HG03575 (cell line): ENCODE data around the gene MBOAT2.

Source experiments
- ATAC-seq: cut with Tn5 transposase; IDR thresholded peaks from one replicate; pipeline ENCODE4 v1.9.1; 2021; ENCODE audit not compliant: unreplicated experiment, insufficient number of reproducible peaks, low FRiP score; ENCODE audit errors: extremely low read depth

MBOAT2 gene

GRCh38 chr2:8851811-8852560, 151.5 kb downstream of the MBOAT2 start:
- no peak for ATAC-seq

- ATAC-seq = no peak
These were observed 152.5 kb downstream of the MBOAT2 start for GRCh38 chr2:8850845-8851487.

GRCh38 chr2:8849327-8849726, 154.2 kb downstream of the MBOAT2 start:
- no peak for ATAC-seq

DNA sequence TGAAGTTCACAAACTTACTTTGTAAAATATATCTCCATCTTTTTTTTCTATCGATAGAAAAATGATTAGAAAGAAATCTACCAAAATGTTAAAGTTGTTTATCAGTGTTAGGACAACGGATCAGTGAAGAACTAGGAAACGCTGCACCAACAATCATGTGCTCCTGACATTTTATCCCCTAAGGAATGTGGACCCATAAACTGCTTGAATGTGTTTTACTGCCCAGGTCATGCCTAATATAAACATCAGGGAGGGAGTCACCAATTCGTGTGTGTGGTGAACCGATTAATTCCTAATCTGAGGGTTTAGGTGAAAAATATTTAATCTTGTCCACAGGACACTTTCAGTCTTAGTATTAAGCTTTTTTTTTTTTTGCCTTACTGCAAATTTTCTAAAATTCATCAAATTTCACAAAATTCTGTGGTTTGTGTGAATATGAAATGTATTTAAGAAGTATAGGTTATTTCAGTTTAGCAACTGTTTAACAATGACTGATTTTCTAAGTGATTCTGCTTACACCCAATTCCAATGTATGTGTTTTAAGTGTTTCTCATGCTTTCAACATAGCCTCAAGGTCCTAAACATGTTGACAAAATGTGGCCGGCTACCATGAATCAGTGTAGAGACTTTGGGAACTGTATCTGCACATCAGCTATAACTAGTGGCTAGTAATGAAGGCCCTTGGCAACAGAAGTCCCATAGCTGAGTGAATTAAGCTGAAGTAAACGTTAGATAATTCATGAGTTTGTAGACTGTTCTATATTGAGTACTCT, 155.0 kb downstream of the MBOAT2 start:
- ATAC-seq = no peak

- ATAC-seq = no peak
These were observed 156.1 kb downstream of the MBOAT2 start for GRCh38 chr2:8847400-8847799.

GRCh38 chr2:8841932-8842331, 161.6 kb downstream of the MBOAT2 start:
- ATAC-seq = no peak

DNA sequence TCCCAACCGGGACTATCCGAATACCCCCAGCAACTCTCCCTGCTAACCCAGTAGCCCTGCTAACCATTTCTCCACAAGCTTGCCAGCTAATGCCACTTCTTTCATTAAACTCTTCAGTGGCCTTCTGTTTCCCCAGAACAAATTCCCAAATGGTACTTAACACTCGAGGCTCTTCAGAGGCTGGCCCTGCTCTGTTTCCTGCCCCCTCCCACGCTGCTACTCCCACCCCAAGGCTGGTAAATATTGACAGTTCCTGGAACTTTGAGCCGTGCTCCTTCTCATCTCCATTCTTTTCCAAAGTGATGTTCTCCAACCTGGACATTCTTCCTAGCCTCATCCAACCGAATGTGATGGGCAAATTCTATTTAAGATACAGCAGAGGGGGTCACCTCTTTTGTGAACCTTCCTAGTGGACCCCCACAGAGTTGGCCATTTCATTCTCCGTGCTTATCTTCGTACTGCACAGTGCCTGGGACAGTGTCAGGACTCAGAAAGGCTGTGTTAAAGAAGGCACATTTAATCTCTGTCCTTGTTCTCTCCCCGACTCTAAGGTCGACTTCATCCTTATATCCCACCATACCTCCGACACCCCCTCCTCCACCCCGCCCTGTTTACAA, 162.9 kb downstream of the MBOAT2 start:
- ATAC-seq = no peak

DNA sequence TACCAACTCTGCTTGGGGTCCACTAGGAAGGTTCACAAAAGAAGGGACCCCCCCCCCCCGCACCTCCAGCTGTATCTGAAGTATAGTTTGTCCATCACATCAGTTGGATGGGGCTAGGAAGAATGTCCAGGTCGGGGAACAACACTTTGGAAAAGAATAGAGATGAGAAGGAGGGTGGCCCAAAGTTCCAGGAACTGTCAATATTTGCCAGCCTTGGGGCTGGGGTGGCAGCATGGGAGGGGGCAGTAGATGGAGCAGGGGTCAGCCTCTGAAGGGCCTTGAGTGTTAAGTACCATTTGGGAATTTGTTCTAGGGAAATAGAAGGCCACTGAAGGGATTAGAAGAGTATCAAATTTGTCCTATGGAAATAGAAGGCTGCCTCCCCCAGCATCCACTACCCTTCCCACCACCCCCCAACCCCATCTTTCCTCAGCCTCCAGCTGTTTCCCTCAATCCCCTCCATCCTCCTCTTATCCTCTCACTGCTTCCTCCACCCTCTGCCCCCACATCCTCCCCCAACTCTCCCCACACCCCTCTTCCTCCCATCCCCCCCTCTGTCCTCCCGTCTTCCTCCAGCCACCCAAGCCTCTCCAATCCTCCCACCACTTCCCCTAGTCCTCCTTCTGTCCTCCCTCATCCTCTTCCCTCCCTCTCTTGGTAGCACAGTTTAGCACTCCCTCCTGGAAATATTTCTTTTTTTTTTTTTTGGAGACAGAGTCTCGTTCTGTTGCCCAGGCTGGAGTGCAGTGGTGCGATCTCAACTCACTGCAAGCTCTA, 164.1 kb downstream of the MBOAT2 start:
- ATAC-seq = no peak

DNA sequence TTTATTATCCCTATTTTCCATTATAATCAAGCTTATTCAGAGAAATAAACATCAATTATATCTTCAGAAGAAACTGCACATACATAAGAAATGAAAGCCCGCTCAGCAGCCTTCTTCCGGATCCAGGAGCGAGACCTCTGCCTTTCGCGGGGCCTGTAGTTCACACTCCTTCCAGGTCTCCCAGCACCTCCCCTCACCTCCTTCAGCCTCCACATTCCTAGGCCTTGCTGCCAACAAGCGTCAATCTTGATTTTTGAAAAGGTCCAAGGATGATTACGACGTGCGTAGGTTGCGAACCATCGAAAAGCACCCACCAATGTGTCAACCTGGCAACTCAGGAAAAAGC, 165.7 kb downstream of the MBOAT2 start:
- no peak for ATAC-seq

GRCh38 chr2:8836971-8837794, 166.3 kb downstream of the MBOAT2 start, which contains the start of gene KIDINS220:
TSS of gene KIDINS220 (minus strand) at chr2:8837613. CDS start at chr2:8827093, 10,520 bp downstream.
- ATAC-seq = no peak

GRCh38 chr2:8835279-8835678, 168.2 kb downstream of the MBOAT2 start:
- ATAC-seq = no peak

DNA sequence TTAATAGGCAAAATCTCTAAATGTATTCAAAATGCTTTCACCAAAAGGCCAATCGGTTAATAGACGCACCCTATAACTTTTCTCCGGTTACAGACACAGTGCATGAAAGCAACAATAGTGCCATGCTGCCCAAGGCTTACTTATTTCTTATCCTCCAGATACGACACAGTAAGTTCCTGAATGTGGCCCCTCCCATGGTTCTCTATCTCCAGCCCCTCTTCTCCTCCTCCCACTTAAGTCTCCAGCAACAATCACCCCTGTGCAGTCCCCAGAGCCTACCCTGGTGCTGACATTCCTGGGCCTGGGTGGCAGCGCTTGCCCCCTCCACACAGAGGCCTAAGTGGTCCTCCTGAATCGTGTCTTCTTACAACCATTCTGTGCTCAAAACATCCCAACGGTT, 169.6 kb downstream of the MBOAT2 start:
- ATAC-seq = no peak

- ATAC-seq = no peak
These were observed 172.0 kb downstream of the MBOAT2 start for GRCh38 chr2:8831516-8831915.

DNA sequence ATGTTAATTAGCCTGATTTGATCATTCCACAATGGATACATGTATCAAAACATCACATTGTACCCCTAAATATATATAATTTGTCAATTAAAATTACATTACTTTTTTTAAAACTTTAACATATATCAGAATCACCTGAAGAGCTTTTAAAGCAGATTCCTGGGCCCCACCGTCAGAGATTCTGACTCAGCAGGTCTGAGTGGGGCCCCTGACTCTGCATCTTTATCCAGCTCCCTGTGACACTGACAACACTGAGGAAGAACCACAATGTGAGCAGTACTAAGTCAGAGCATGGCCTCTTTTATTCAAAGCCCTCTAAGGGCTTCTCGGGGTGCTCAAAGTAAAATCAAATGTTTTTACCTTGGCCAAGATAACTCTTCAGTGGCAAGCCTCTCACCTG, 175.8 kb downstream of the MBOAT2 start:
- no peak for ATAC-seq

DNA sequence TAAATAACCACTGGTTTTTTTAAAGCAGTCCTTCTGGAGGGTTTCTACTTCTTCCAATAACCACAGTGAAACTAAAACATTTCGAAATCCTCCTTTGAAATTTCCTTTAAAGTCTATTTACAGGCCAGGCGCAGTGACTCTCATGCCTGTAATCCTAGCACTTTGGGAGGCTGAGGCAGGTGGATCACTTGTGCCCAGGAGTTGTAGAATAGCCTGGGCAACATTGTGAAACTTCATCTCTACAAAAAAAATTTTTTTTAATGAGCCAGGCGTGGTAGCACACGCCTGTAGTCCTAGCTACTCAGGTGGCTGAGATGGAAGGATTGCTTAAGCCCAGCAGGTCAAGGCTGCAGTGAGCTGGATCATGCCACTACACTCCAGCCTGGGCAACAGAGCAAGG, 181.3 kb downstream of the MBOAT2 start:
- ATAC-seq = no peak

DNA sequence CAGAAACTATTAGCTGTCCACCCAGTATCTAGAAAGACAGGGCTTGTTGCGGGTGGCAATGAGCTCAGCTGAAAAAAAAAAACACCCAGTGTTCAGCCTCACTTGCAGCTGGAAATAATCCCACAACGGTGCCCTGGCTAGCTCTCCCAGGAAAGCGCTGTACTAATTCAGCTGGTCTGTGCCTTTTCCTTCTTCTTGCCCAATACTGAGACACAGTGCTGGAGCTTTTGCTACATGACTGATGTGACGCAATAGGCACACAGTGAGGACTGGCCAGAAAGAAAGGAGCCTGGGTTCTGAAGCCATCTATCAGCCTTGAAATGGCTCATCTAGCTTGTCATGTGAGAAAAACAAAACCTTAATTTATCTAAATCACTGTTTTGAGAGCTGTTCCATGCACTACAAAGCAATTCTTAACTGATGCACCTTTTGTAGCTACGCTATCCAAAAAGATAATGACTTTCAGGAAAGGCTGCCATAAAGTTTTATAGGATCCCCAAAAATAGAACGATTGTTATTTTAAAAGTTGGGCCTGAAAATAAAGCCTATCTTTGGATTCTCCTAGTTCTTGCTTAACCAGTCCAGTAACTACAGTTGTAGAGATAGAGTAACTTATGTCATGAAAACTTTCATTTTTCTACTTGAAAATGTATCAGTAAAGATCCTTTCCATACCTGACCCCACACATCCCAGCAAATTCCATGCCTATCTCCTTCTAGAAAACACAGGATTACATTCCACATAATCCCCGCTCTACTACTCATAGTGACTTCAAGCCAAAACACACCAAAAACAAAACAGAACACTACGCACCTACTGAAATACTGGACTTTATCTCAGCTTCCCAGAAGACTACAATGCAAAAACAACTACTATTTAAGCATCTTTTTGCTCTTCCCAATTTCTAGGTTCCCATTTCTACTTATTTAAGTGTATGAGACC, 181.9 kb downstream of the MBOAT2 start:
- ATAC-seq = no peak

DNA sequence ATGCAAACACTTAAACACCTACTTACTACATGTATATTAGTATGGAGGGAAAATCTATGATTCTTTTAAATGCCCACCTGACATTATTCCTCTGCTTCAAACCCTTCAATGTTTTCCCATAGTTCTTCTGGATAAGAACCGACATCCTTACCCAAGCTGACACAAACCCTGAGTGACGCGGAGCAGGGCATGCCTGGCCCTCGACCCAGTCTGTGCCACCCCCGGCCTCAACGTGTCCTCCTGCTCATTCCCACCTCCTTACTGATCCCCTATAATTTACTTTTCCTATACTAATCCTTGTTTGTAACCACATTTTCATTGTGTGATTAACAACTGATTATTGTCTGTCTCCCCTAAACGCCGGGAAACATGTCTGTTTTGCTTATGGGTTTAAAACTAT, 183.5 kb downstream of the MBOAT2 start:
- no peak for ATAC-seq
